ENCODE measurements around the gene TMPRSS13.

The TMPRSS13 gene

GRCh38 chr11:117931971-117932370, 2.8 kb upstream of the TMPRSS13 start:
- DNase-seq (peak; percentile 46), ATAC-seq (ENCODE audit: insufficient read depth, low read depth) (no peak)
- Histone ChIP-seq H3K9me3 (ENCODE audit: insufficient read depth, low read length, severe bottlenecking) (no peaks in the 10 kb centered on the region), H2AFZ (ENCODE audit: low read depth, low read length) (no peak overlapping the region), H3K4me2 (ENCODE audit: insufficient read depth, low read length) (no peak overlapping the region), H3K36me3 (ENCODE audit: insufficient read depth, low read length) (no peaks in the 10 kb centered on the region), H3K4me1 (ENCODE audit: insufficient read depth, low read length) (peaks cover 78% of the 10 kb centered on the region), H3K27ac (ENCODE audit: low read length) (peak overlapping the region; percentile 99), H3K4me3 (ENCODE audit: low read depth in 1 of 2, low read length in 2 of 2) (no peak overlapping the region), H3K79me2 (ENCODE audit: insufficient read depth, low read length) (no peaks in the 10 kb centered on the region), H3K9ac (ENCODE audit: low read depth, low read length) (peak overlapping the region; percentile 58), H3K27me3 (ENCODE audit: insufficient read depth, low read length, poor library complexity) (no peaks in the 10 kb centered on the region), H4K20me1 (ENCODE audit: insufficient read depth, low read length) (no peaks in the 10 kb centered on the region)
- TF ChIP-seq CTCF (IDR thresholded peaks at IDR 0.05; ENCODE audit: borderline replicate concordance, extremely low read depth, low read length, poor library complexity, severe bottlenecking) (no peak), EZH2 (IDR thresholded peaks at IDR 0.05; ENCODE audit: borderline replicate concordance, low read depth, low read length, severe bottlenecking) (no peak)

DNA sequence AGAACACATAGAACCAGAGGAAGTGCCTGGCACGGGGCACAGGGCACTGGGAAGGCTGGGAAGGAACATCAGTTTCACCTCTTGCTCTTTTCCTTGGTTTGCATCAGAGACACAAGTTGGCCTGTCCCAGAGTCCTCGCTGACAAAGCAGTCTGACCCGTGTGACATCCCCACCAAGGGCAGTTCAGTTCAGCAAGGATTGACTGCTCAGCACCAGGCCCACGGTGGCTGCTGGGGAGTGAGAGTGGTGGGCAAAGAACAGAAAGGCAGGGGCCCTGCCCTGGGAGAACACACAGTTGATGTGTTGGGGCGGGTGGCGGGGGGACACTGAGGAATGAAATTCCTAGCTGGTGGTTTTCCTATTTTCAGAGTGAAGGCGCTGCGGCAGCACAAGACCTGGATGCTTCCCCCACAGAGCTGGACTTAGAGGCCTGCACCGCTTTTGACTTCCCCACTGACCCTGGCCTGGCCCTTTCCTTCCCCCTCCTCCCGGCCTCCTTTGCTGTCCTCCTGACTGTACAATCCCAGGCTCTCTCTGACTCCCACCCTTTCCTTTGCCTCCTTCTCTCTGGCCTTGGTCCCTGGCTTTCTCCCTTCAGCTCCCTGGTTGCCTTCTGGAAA, 2.2 kb upstream of the TMPRSS13 start:
- H3K9ac ChIP-seq (ENCODE audit: low read depth, low read length): peak overlapping the region; percentile 58
- no peaks in the 10 kb centered on the region for H3K27me3 ChIP-seq (ENCODE audit: insufficient read depth, low read length, poor library complexity)
- peak overlapping the region; percentile 47 for H3K4me2 ChIP-seq (ENCODE audit: insufficient read depth, low read length)
- no peaks in the 10 kb centered on the region for H3K9me3 ChIP-seq (ENCODE audit: insufficient read depth, low read length, severe bottlenecking)
- no peaks in the 10 kb centered on the region for H3K79me2 ChIP-seq (ENCODE audit: insufficient read depth, low read length)
- no peak; the same call in 2 of the 3 replicates for ATAC-seq (ENCODE audit: insufficient read depth, low read depth)
- DNase-seq: peak; percentile 39
- H3K27ac ChIP-seq (ENCODE audit: low read length): peak overlapping the region; percentile 99
- TF ChIP-seq CTCF (IDR thresholded peaks at IDR 0.05; ENCODE audit: borderline replicate concordance, extremely low read depth, low read length, poor library complexity, severe bottlenecking) (no peak), EZH2 (IDR thresholded peaks at IDR 0.05; ENCODE audit: borderline replicate concordance, low read depth, low read length, severe bottlenecking) (no peak)
- no peaks in the 10 kb centered on the region for H4K20me1 ChIP-seq (ENCODE audit: insufficient read depth, low read length)
- peak overlapping the region; percentile 16; the same call in 1 of the 2 replicates for H2AFZ ChIP-seq (ENCODE audit: low read depth, low read length)
- H3K4me3 ChIP-seq (ENCODE audit: low read depth in 1 of 2, low read length in 2 of 2): no peak overlapping the region; a peak in 1 of 4 replicates
- peaks cover 78% of the 10 kb centered on the region for H3K4me1 ChIP-seq (ENCODE audit: insufficient read depth, low read length)
- no peaks in the 10 kb centered on the region for H3K36me3 ChIP-seq (ENCODE audit: insufficient read depth, low read length)

GRCh38 chr11:117930668-117931330, 1.6 kb upstream of the TMPRSS13 start:
- no peaks in the 10 kb centered on the region for H3K36me3 ChIP-seq (ENCODE audit: insufficient read depth, low read length)
- peak; percentile 95 for DNase-seq
- H3K4me1 ChIP-seq (ENCODE audit: insufficient read depth, low read length): peaks cover 78% of the 10 kb centered on the region
- H3K79me2 ChIP-seq (ENCODE audit: insufficient read depth, low read length): no peaks in the 10 kb centered on the region
- peak overlapping the region in 1 of 2 experiments; percentile 32; a peak in 2 of 4 replicates for H3K4me3 ChIP-seq (ENCODE audit: low read depth in 1 of 2, low read length in 2 of 2)
- no peak for TF ChIP-seq EZH2 (IDR thresholded peaks at IDR 0.05; ENCODE audit: borderline replicate concordance, low read depth, low read length, severe bottlenecking)
- H3K9ac ChIP-seq (ENCODE audit: low read depth, low read length): peak overlapping the region; percentile 58
- H3K9me3 ChIP-seq (ENCODE audit: insufficient read depth, low read length, severe bottlenecking): no peaks in the 10 kb centered on the region
- H3K4me2 ChIP-seq (ENCODE audit: insufficient read depth, low read length): peak overlapping the region; percentile 54
- no peaks in the 10 kb centered on the region for H3K27me3 ChIP-seq (ENCODE audit: insufficient read depth, low read length, poor library complexity)
- H4K20me1 ChIP-seq (ENCODE audit: insufficient read depth, low read length): no peaks in the 10 kb centered on the region
- H3K27ac ChIP-seq (ENCODE audit: low read length): peak overlapping the region; percentile 99
- H2AFZ ChIP-seq (ENCODE audit: low read depth, low read length): peak overlapping the region; percentile 16
- ATAC-seq (ENCODE audit: insufficient read depth, low read depth): peak; percentile 93

DNA sequence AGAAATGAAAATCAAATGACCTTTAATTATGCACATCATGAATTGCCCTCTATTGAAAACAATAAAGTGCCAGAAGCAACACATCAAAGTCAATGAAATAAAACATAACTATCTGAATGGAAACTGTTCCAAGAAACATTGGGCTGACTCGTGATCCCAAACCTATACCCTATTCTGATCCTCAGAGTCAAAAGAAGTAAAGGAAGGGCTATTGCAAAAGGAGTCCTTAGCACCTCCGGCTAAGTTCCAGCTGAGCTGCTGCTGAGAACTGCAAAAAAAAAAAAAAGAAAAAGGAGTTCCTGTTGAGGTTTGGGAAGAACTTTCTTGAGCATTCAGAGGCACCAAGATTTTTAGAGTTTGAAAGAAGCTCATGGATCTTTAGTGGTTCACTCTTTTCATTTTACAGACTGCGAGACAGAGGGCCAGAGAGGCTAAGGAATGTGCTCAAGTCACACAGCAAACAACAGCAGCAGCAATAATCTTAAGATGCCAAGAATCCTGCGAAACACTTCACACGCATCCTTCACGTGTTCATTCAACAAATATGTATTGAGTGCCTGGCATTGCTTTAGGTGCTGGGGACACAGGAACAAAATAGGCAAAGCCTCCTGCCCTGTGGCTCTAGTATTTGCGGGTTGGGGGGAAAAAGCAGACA, 841 bp upstream of the TMPRSS13 start:
- DNase-seq: no peak

More for the DNA sequence above, 841 bp upstream of the TMPRSS13 start:
- Histone ChIP-seq H2AFZ (ENCODE audit: low read depth, low read length) (peak overlapping the region; percentile 16; the same call in 1 of the 2 replicates), H3K79me2 (ENCODE audit: insufficient read depth, low read length) (no peaks in the 10 kb centered on the region), H3K9ac (ENCODE audit: low read depth, low read length) (peak overlapping the region; percentile 58), H3K27ac (ENCODE audit: low read length) (peak overlapping the region; percentile 99), H3K4me1 (ENCODE audit: insufficient read depth, low read length) (peaks cover 78% of the 10 kb centered on the region), H3K9me3 (ENCODE audit: insufficient read depth, low read length, severe bottlenecking) (no peaks in the 10 kb centered on the region), H3K4me3 (ENCODE audit: low read depth in 1 of 2, low read length in 2 of 2) (peak overlapping the region in 1 of 2 experiments; percentile 32; a peak in 2 of 4 replicates), H4K20me1 (ENCODE audit: insufficient read depth, low read length) (no peaks in the 10 kb centered on the region), H3K27me3 (ENCODE audit: insufficient read depth, low read length, poor library complexity) (no peaks in the 10 kb centered on the region), H3K36me3 (ENCODE audit: insufficient read depth, low read length) (no peaks in the 10 kb centered on the region), H3K4me2 (ENCODE audit: insufficient read depth, low read length) (peak overlapping the region; percentile 54)
- ATAC-seq (ENCODE audit: insufficient read depth, low read depth): no peak
- TF ChIP-seq EZH2 (IDR thresholded peaks at IDR 0.05; ENCODE audit: borderline replicate concordance, low read depth, low read length, severe bottlenecking): no peak
- TF ChIP-seq CTCF (IDR thresholded peaks at IDR 0.05; ENCODE audit: borderline replicate concordance, extremely low read depth, low read length, poor library complexity, severe bottlenecking): no peak
